ENCODE data around the gene PSMB3. TPM values are rescaled to one million over a fixed set of nuclear protein-coding genes. Genes with fewer than 3 reads are reported as not detected.

The PSMB3 gene
- polyA plus RNA-seq, 1 donor (not counting 4 experiments of a cell fraction or from before 2014, with no cell fraction given), result 294 TPM

DNA sequence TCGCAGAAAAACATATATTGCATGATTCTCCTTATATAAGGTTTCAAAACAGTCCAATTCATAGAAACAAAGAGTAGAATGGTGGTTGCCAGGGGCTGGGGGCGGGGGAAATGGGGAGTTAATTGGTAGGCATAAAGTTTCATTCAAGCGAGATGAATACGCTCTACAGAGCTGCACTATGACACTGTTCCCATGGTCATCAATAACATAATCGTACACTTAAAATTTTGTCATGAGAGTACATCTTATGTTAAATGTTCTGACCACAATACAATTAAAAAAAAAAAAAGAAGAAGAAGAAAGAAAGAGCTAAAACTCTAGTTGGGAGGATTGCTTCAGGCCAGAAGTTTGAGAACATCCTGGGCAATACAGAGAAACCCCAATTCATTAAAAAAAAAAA lies 41.7 kb downstream of the PSMB3 start:
- Histone ChIP-seq H3K4me2 (ENCODE audit: control insufficient read depth, extremely low read depth, insufficient read depth, low read depth, low read length) (no peak overlapping the region), H3K27me3 (ENCODE audit: control insufficient read depth, extremely low read depth, insufficient read depth, low read length) (no peaks in the 10 kb centered on the region), H3K9me1 (ENCODE audit: control insufficient read depth, extremely low read depth, insufficient read depth, low read length) (peaks cover 2% of the 10 kb centered on the region), H3K4me1 (ENCODE audit: control insufficient read depth, extremely low read depth, insufficient read depth, low read length) (peaks cover 16% of the 10 kb centered on the region), H2AFZ (ENCODE audit: control insufficient read depth, low read length) (no peak overlapping the region), H4K20me1 (ENCODE audit: control insufficient read depth, extremely low read depth, insufficient read depth, low read length) (no peaks in the 10 kb centered on the region), H3K36me3 (ENCODE audit: control insufficient read depth in 2 of 2, extremely low read depth in 1 of 2, insufficient read depth in 2 of 2, low read length in 2 of 2) (peaks cover 7 to 9% of the 10 kb centered on the region in 2 experiments), H3K27ac (ENCODE audit: control insufficient read depth, insufficient read depth, low read length) (no peak overlapping the region), H3K9ac (ENCODE audit: control insufficient read depth, extremely low read depth, insufficient read depth, low read length) (no peak overlapping the region), H3K4me3 (ENCODE audit: control insufficient read depth in 2 of 3, extremely low read depth in 1 of 3, insufficient read depth in 2 of 3, low read depth in 1 of 3, low read length in 3 of 3) (no peak overlapping the region), H3K9me3 (ENCODE audit: control insufficient read depth, low read depth, low read length) (no peaks in the 10 kb centered on the region), H3K79me2 (ENCODE audit: control insufficient read depth, insufficient read depth, low read length) (peaks cover 75% of the 10 kb centered on the region)
- FAIRE-seq (no peak), DNase-seq (ENCODE audit: low read depth, low spot score) (no peak)
- dilution Hi-C loops (cut with MboI; ENCODE audit: extremely low pct_ligation_motif_present, low sequenced_read_pairs), result no loop called here
- TF ChIP-seq, protein P1, sequence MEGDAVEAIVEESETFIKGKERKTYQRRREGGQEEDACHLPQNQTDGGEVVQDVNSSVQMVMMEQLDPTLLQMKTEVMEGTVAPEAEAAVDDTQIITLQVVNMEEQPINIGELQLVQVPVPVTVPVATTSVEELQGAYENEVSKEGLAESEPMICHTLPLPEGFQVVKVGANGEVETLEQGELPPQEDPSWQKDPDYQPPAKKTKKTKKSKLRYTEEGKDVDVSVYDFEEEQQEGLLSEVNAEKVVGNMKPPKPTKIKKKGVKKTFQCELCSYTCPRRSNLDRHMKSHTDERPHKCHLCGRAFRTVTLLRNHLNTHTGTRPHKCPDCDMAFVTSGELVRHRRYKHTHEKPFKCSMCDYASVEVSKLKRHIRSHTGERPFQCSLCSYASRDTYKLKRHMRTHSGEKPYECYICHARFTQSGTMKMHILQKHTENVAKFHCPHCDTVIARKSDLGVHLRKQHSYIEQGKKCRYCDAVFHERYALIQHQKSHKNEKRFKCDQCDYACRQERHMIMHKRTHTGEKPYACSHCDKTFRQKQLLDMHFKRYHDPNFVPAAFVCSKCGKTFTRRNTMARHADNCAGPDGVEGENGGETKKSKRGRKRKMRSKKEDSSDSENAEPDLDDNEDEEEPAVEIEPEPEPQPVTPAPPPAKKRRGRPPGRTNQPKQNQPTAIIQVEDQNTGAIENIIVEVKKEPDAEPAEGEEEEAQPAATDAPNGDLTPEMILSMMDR (optimal IDR thresholded peaks at IDR 0.05 in 1 of 3, IDR thresholded peaks at IDR 0.05 in 1 of 3, conservative IDR thresholded peaks at IDR 0.05 in 1 of 3; ENCODE audit: extremely low read depth in 1 of 3, insufficient read depth in 2 of 3, low read length in 3 of 3), result no peak
- no peak for TF ChIP-seq EZH2 (IDR thresholded peaks at IDR 0.05; ENCODE audit: low read length)

- DNase-seq (ENCODE audit: low read depth, low spot score) (no peak), FAIRE-seq (no peak)
- peaks cover 2% of the 10 kb centered on the region for H3K9me1 ChIP-seq (ENCODE audit: control insufficient read depth, extremely low read depth, insufficient read depth, low read length)
- H3K4me3 ChIP-seq (ENCODE audit: control insufficient read depth in 2 of 3, extremely low read depth in 1 of 3, insufficient read depth in 2 of 3, low read depth in 1 of 3, low read length in 3 of 3), result no peak overlapping the region
- no peak overlapping the region for H3K9ac ChIP-seq (ENCODE audit: control insufficient read depth, extremely low read depth, insufficient read depth, low read length)
- no peak for TF ChIP-seq EZH2 (IDR thresholded peaks at IDR 0.05; ENCODE audit: low read length)
- TF ChIP-seq, protein P1 (optimal IDR thresholded peaks at IDR 0.05 in 1 of 3, IDR thresholded peaks at IDR 0.05 in 1 of 3, conservative IDR thresholded peaks at IDR 0.05 in 1 of 3; ENCODE audit: extremely low read depth in 1 of 3, insufficient read depth in 2 of 3, low read length in 3 of 3), result no peak
- no peak overlapping the region for H2AFZ ChIP-seq (ENCODE audit: control insufficient read depth, low read length)
- H3K27me3 ChIP-seq (ENCODE audit: control insufficient read depth, extremely low read depth, insufficient read depth, low read length), result no peaks in the 10 kb centered on the region
- no peaks in the 10 kb centered on the region for H3K9me3 ChIP-seq (ENCODE audit: control insufficient read depth, low read depth, low read length)
- peaks cover 20% of the 10 kb centered on the region for H3K4me1 ChIP-seq (ENCODE audit: control insufficient read depth, extremely low read depth, insufficient read depth, low read length)
- H4K20me1 ChIP-seq (ENCODE audit: control insufficient read depth, extremely low read depth, insufficient read depth, low read length), result no peaks in the 10 kb centered on the region
- H3K4me2 ChIP-seq (ENCODE audit: control insufficient read depth, extremely low read depth, insufficient read depth, low read depth, low read length), result no peak overlapping the region
- H3K27ac ChIP-seq (ENCODE audit: control insufficient read depth, insufficient read depth, low read length), result no peak overlapping the region
- H3K79me2 ChIP-seq (ENCODE audit: control insufficient read depth, insufficient read depth, low read length), result peaks cover 62% of the 10 kb centered on the region
- dilution Hi-C loops (cut with MboI; ENCODE audit: extremely low pct_ligation_motif_present, low sequenced_read_pairs), result no loop called here
- peaks cover 8 to 9% of the 10 kb centered on the region in 2 experiments for H3K36me3 ChIP-seq (ENCODE audit: control insufficient read depth in 2 of 2, extremely low read depth in 1 of 2, insufficient read depth in 2 of 2, low read length in 2 of 2)
Measured at GRCh38 chr17:38796451-38797157, 44.1 kb downstream of the PSMB3 start.

All from keratinocyte (primary cell).